HepG2 (cell line): ENCODE results near the gene PEPD. TPM values are rescaled to one million over a fixed set of nuclear protein-coding genes. Genes with fewer than 3 reads are reported as not detected.

Experiments
- ARHGAP35 ChIP-seq: sonication (generic); formaldehyde crosslinking; IDR thresholded peaks from 2 replicates; pipeline ENCODE4 v1.9.0; 2022; ENCODE audit warnings: mild to moderate bottlenecking, inconsistent platforms, moderate library complexity, missing genetic modification reagents, borderline replicate concordance
- CEBPZ ChIP-seq: IDR thresholded peaks from 2 replicates; pipeline ENCODE4 v1.6.1; 2012; ENCODE audit warnings: low read length, improper control_type of control experiment
- CTCF ChIP-seq: sonication (generic); formaldehyde crosslinking; IDR thresholded peaks from 2 replicates; pipeline ENCODE4 v1.5.0; 2020; ENCODE audit warnings: mild to moderate bottlenecking, missing genetic modification reagents, moderate library complexity
- MEIS1 ChIP-seq: sonication (generic); formaldehyde crosslinking; IDR thresholded peaks from 2 replicates; pipeline ENCODE4 v1.9.0; 2021; ENCODE audit warnings: mild to moderate bottlenecking, missing genetic modification reagents, moderate library complexity, borderline replicate concordance
- MLLT10 ChIP-seq: sonication (generic); formaldehyde crosslinking; IDR thresholded peaks from 2 replicates; pipeline ENCODE4 v1.4.0; 2020; ENCODE audit warnings: missing genetic modification reagents
- THYN1 ChIP-seq: sonication (generic); formaldehyde crosslinking; IDR thresholded peaks from 2 replicates; pipeline ENCODE4 v1.8.1; 2023; ENCODE audit warnings: low read depth, mild to moderate bottlenecking, moderate library complexity, missing genetic modification reagents, borderline replicate concordance
- ZNF431 ChIP-seq: sonication (generic); formaldehyde crosslinking; IDR thresholded peaks from 2 replicates; pipeline ENCODE4 v1.9.0; 2022; ENCODE audit warnings: missing genetic modification reagents, low read depth, mild to moderate bottlenecking, borderline replicate concordance
- ZNF468 ChIP-seq: sonication (generic); formaldehyde crosslinking; IDR thresholded peaks from 2 replicates; pipeline ENCODE4 v1.8.0; 2022; ENCODE audit warnings: mild to moderate bottlenecking, moderate library complexity, missing genetic modification reagents
- ZNF510 ChIP-seq: sonication (generic); formaldehyde crosslinking; IDR thresholded peaks from 2 replicates; pipeline ENCODE4 v1.4.0; 2020; ENCODE audit warnings: low read depth, mild to moderate bottlenecking, missing genetic modification reagents
- ZNF546 ChIP-seq: sonication (generic); formaldehyde crosslinking; conservative IDR thresholded peaks from 2 replicates; pipeline ENCODE4 v1.8.1; 2023; ENCODE audit warnings: mild to moderate bottlenecking, missing genetic modification reagents
- ZNF678 ChIP-seq: sonication (generic); formaldehyde crosslinking; IDR thresholded peaks from 2 replicates; pipeline ENCODE4 v1.4.0; 2020; ENCODE audit warnings: mild to moderate bottlenecking, missing genetic modification reagents
- polyA plus RNA-seq, 8 experiments: library from polyadenylated mRNA; depleted of rRNA in 3 of 8; stranded (reverse) in 7 of 8; unstranded in 1 of 8; fragments of >200 nt; fragmentation: Illumina TruSeq in 4 of 8; extraction: Trizol in 4 of 8; gene quantifications; 2 replicates each; pipeline versions ENCODE4 v1.2.1 to v1.2.3, GENCODE V29; 2011 to 2016; ENCODE audit warnings: low read depth in 4 of 8, missing spikeins in 1 of 8, mixed read lengths in 1 of 8; ENCODE audit not compliant: insufficient read depth in 1 of 8
- total RNA-seq, 5 experiments: library from RNA; depleted of rRNA; stranded (reverse); fragments of >200 nt; fragmentation: Illumina TruSeq; extraction: Trizol; gene quantifications; 2 replicates each; pipeline ENCODE4 v1.2.3, GENCODE V29; 2016; ENCODE audit warnings: low read depth in 1 of 5
- TF ChIP-seq, protein P1 (sequence below): sonication (generic); formaldehyde crosslinking; IDR thresholded peaks from 2 replicates; pipeline ENCODE4 v1.4.0; 2020; ENCODE audit warnings: missing genetic modification reagents, mild to moderate bottlenecking, borderline replicate concordance
- TF ChIP-seq, protein P2 (sequence below): sonication (generic); formaldehyde crosslinking; IDR thresholded peaks from 2 replicates; pipeline ENCODE4 v1.4.0; 2020; ENCODE audit warnings: missing genetic modification reagents

Gene PEPD
- total and polyA plus RNA-seq, 2 of the 13 experiments (the other 11 are each of a cell fraction or from before 2014, with no cell fraction given), result 60.7 to 75.1 TPM

GRCh38 chr19:33373453-33374235 is 147.9 kb downstream of the PEPD start, which contains the start of gene CEBPG (continued):
- no peak; the same call in 1 of the 2 replicates for TF ChIP-seq CTCF
- TF ChIP-seq ZNF546 (CRISPR knock-in tag), result peak; percentile 70
- TF ChIP-seq ZNF678 (CRISPR knock-in tag), result no peak
- no peak for TF ChIP-seq ARHGAP35
- TF ChIP-seq ZNF431 (CRISPR knock-in tag), result no peak; the same call in 1 of the 2 replicates
- TF ChIP-seq, protein P1, sequence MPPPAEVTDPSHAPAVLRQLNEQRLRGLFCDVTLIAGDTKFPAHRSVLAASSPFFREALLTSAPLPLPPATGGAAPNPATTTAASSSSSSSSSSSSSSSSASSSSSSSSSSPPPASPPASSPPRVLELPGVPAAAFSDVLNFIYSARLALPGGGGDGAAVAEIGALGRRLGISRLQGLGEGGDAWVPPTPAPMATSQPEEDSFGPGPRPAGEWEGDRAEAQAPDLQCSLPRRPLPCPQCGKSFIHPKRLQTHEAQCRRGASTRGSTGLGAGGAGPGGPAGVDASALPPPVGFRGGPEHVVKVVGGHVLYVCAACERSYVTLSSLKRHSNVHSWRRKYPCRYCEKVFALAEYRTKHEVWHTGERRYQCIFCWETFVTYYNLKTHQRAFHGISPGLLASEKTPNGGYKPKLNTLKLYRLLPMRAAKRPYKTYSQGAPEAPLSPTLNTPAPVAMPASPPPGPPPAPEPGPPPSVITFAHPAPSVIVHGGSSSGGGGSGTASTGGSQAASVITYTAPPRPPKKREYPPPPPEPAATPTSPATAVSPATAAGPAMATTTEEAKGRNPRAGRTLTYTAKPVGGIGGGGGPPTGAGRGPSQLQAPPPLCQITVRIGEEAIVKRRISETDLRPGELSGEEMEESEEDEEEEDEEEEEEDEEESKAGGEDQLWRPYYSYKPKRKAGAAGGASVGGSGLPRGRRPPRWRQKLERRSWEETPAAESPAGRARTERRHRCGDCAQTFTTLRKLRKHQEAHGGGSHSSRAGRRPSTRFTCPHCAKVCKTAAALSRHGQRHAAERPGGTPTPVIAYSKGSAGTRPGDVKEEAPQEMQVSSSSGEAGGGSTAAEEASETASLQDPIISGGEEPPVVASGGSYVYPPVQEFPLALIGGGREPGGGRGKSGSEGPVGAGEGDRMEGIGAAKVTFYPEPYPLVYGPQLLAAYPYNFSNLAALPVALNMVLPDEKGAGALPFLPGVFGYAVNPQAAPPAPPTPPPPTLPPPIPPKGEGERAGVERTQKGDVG (CRISPR knock-in tag), result no peak
- TF ChIP-seq, protein P2, sequence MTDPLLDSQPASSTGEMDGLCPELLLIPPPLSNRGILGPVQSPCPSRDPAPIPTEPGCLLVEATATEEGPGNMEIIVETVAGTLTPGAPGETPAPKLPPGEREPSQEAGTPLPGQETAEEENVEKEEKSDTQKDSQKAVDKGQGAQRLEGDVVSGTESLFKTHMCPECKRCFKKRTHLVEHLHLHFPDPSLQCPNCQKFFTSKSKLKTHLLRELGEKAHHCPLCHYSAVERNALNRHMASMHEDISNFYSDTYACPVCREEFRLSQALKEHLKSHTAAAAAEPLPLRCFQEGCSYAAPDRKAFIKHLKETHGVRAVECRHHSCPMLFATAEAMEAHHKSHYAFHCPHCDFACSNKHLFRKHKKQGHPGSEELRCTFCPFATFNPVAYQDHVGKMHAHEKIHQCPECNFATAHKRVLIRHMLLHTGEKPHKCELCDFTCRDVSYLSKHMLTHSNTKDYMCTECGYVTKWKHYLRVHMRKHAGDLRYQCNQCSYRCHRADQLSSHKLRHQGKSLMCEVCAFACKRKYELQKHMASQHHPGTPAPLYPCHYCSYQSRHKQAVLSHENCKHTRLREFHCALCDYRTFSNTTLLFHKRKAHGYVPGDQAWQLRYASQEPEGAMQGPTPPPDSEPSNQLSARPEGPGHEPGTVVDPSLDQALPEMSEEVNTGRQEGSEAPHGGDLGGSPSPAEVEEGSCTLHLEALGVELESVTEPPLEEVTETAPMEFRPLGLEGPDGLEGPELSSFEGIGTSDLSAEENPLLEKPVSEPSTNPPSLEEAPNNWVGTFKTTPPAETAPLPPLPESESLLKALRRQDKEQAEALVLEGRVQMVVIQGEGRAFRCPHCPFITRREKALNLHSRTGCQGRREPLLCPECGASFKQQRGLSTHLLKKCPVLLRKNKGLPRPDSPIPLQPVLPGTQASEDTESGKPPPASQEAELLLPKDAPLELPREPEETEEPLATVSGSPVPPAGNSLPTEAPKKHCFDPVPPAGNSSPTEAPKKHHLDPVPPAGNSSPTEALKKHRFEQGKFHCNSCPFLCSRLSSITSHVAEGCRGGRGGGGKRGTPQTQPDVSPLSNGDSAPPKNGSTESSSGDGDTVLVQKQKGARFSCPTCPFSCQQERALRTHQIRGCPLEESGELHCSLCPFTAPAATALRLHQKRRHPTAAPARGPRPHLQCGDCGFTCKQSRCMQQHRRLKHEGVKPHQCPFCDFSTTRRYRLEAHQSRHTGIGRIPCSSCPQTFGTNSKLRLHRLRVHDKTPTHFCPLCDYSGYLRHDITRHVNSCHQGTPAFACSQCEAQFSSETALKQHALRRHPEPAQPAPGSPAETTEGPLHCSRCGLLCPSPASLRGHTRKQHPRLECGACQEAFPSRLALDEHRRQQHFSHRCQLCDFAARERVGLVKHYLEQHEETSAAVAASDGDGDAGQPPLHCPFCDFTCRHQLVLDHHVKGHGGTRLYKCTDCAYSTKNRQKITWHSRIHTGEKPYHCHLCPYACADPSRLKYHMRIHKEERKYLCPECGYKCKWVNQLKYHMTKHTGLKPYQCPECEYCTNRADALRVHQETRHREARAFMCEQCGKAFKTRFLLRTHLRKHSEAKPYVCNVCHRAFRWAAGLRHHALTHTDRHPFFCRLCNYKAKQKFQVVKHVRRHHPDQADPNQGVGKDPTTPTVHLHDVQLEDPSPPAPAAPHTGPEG (CRISPR knock-in tag), result peak; percentile 42
- TF ChIP-seq ZNF468 (CRISPR knock-in tag), result no peak
- no peak for TF ChIP-seq ZNF510
- no peak for TF ChIP-seq MEIS1 (CRISPR knock-in tag)
- no peak for TF ChIP-seq MLLT10 (CRISPR knock-in tag)
- no peak for TF ChIP-seq THYN1
- no peak for TF ChIP-seq CEBPZ
